Measurements from ENCODE around the gene TMEM151B. TPM values are rescaled to one million over a fixed set of nuclear protein-coding genes. Genes with fewer than 3 reads are reported as not detected.

The TMEM151B gene
- total and polyA plus RNA-seq, 2 donors (not counting 1 experiment from before 2014, with no cell fraction given): 0.01 to 0.10 TPM

GRCh38 chr6:44291841-44292240 lies 21.6 kb downstream of the TMEM151B start:
- Histone ChIP-seq H3K79me2 (ENCODE audit: control insufficient read depth, insufficient read depth, low read length) (no peaks in the 10 kb centered on the region), H4K20me1 (ENCODE audit: control insufficient read depth, insufficient read depth, low read length, poor library complexity, severe bottlenecking) (peaks cover under 1% of the 10 kb centered on the region), H2AFZ (ENCODE audit: insufficient read depth, low read depth, low read length, poor library complexity, severe bottlenecking) (no peak overlapping the region), H3K4me2 (replicated peaks; ENCODE audit: low read depth, low read length, poor library complexity, severe bottlenecking) (no peak overlapping the region), H3K9ac (ENCODE audit: low read length) (no peak overlapping the region), H3K9me3 (ENCODE audit: control extremely low read depth in 1 of 3, control insufficient read depth in 2 of 3, insufficient read depth in 1 of 3, low read length in 2 of 3) (peaks cover 0 to 5% (median 0%) of the 10 kb centered on the region in 3 donors), H3K4me3 (ENCODE audit: control extremely low read depth in 1 of 5, extremely low read depth in 1 of 5, insufficient read depth in 1 of 5, low read depth in 2 of 5, low read length in 4 of 5) (no peak overlapping the region), H3K27me3 (replicated peaks in 1 of 4; ENCODE audit: control extremely low read depth in 1 of 4, control insufficient read depth in 3 of 4, insufficient read depth in 4 of 4, low read length in 3 of 4) (peaks cover 0 to 56% (median 25%) of the 10 kb centered on the region in 4 experiments), H3K4me1 (ENCODE audit: control insufficient read depth in 2 of 2, insufficient read depth in 2 of 2, low read length in 2 of 2) (peaks cover 2 to 6% of the 10 kb centered on the region in 2 donors), H3K36me3 (replicated peaks in 1 of 2; ENCODE audit: control extremely low read depth in 1 of 2, control insufficient read depth in 1 of 2, extremely low read depth in 1 of 2, insufficient read depth in 2 of 2, low read length in 1 of 2) (no peaks in the 10 kb centered on the region), H3K27ac (ENCODE audit: low read length in 2 of 2) (no peak overlapping the region)
- ChIA-PET POLR2A (no interaction called here), CTCF (interaction anchor here (0.8 to 1.6 kb wide), 2 partner anchors 13 to 119 kb away, joined by 3 to 5 read pairs; no protein-coding TSS in a partner anchor)
- DNase-seq: no peak
- Mint-ChIP-seq H3K27me3 (peaks cover 72% of the 10 kb centered on the region), H3K4me1 (no peaks in the 10 kb centered on the region), H3K4me3 (no peak overlapping the region), H3K9me3 (ENCODE audit: insufficient read depth) (no peaks in the 10 kb centered on the region), H3K27ac (no peak overlapping the region)
- no peak for TF ChIP-seq EZH2 (IDR thresholded peaks at IDR 0.05; ENCODE audit: borderline replicate concordance, insufficient read depth, low read depth, low read length, poor library complexity, severe bottlenecking)
- TF ChIP-seq CTCF (IDR thresholded peaks at IDR 0.05): no peak
- ATAC-seq (ENCODE audit: low read depth): no peak
- intact Hi-C loops (cut with micrococcal nuclease): no loop called here
- 75% methylated on average over 4 of the region's 4 CpGs for WGBS (ENCODE audit: insufficient coverage)

GRCh38 chr6:44292661-44293365 lies 22.6 kb downstream of the TMEM151B start:
- no peak overlapping the region for H3K27ac Mint-ChIP-seq
- DNase-seq: no peak
- no peak overlapping the region for H3K4me3 Mint-ChIP-seq
- no peak for TF ChIP-seq CTCF (IDR thresholded peaks at IDR 0.05)
- no peak for TF ChIP-seq EZH2 (IDR thresholded peaks at IDR 0.05; ENCODE audit: borderline replicate concordance, insufficient read depth, low read depth, low read length, poor library complexity, severe bottlenecking)
- no peaks in the 10 kb centered on the region for H3K36me3 ChIP-seq (replicated peaks in 1 of 2; ENCODE audit: control extremely low read depth in 1 of 2, control insufficient read depth in 1 of 2, extremely low read depth in 1 of 2, insufficient read depth in 2 of 2, low read length in 1 of 2)
- H3K27me3 Mint-ChIP-seq: peaks cover 69% of the 10 kb centered on the region
- peaks cover 7% of the 10 kb centered on the region for H4K20me1 ChIP-seq (ENCODE audit: control insufficient read depth, insufficient read depth, low read length, poor library complexity, severe bottlenecking)
- H3K4me1 Mint-ChIP-seq: peaks cover 2% of the 10 kb centered on the region
- peaks cover 0 to 60% (median 30%) of the 10 kb centered on the region in 4 experiments for H3K27me3 ChIP-seq (replicated peaks in 1 of 4; ENCODE audit: control extremely low read depth in 1 of 4, control insufficient read depth in 3 of 4, insufficient read depth in 4 of 4, low read length in 3 of 4)
- no peaks in the 10 kb centered on the region for H3K9me3 Mint-ChIP-seq (ENCODE audit: insufficient read depth)
- peaks cover 0 to 7% (median 0%) of the 10 kb centered on the region in 3 donors for H3K9me3 ChIP-seq (ENCODE audit: control extremely low read depth in 1 of 3, control insufficient read depth in 2 of 3, insufficient read depth in 1 of 3, low read length in 2 of 3)
- no peak for ATAC-seq (ENCODE audit: low read depth)
- intact Hi-C loops (cut with micrococcal nuclease): no loop called here
- H3K4me3 ChIP-seq (ENCODE audit: control extremely low read depth in 1 of 5, extremely low read depth in 1 of 5, insufficient read depth in 1 of 5, low read depth in 2 of 5, low read length in 4 of 5): no peak overlapping the region
- no peak overlapping the region for H3K4me2 ChIP-seq (replicated peaks; ENCODE audit: low read depth, low read length, poor library complexity, severe bottlenecking)
- H3K4me1 ChIP-seq (ENCODE audit: control insufficient read depth in 2 of 2, insufficient read depth in 2 of 2, low read length in 2 of 2): peaks cover 9 to 16% of the 10 kb centered on the region in 2 donors
- no peak overlapping the region for H2AFZ ChIP-seq (ENCODE audit: insufficient read depth, low read depth, low read length, poor library complexity, severe bottlenecking)
- no peak overlapping the region for H3K9ac ChIP-seq (ENCODE audit: low read length)
- no peaks in the 10 kb centered on the region for H3K79me2 ChIP-seq (ENCODE audit: control insufficient read depth, insufficient read depth, low read length)
- no peak overlapping the region for H3K27ac ChIP-seq (ENCODE audit: low read length in 2 of 2)
- POLR2A ChIA-PET: no interaction called here
- CTCF ChIA-PET: interaction anchor here (0.8 to 1.6 kb wide), 4 partner anchors 12 to 120 kb away, joined by 3 to 5 read pairs (median 4); partner anchors contain the start of gene AARS2
- WGBS (ENCODE audit: insufficient coverage): 98% methylated on average over 3 of the region's 4 CpGs
